HCT116 (cell line): Measurements from ENCODE around the gene SEPTIN2. TPM values are rescaled to one million over a fixed set of nuclear protein-coding genes. Genes with fewer than 3 reads are reported as not detected.

Source experiments
- ATAC-seq: fragments of 200-7000 bp; cut with Tn5 transposase; 2 replicates; pipeline ENCODE4 v1.9.1; 2020; ENCODE audit warnings: mild to moderate bottlenecking, moderate library complexity
- BruUV-seq: library from RNA; stranded (reverse); fragments of 400-500 nt; replicated peaks from 2 replicates; lab custom pipeline; 2021; lab: Mats Ljungman, UMichigan
- CTCF ChIA-PET: fragments of 300-600 bp; sonication (Branson Sonifier 250); formaldehyde crosslinking; loops from one replicate; lab custom pipeline; 2021; ENCODE audit warnings: antibody characterized with exemption; lab: Charles Lee
- POLR2A ChIA-PET: fragments of 300-600, 350-600 bp; sonication (Branson Sonifier 250); formaldehyde crosslinking; loops from one replicate; lab custom pipeline; 2021; ENCODE audit warnings: antibody characterized with exemption; lab: Charles Lee
- RAD21 ChIA-PET, 2 experiments: fragments of 300-600 bp; sonication (Branson Sonifier 250); formaldehyde crosslinking; loops; one replicate each; lab custom pipeline; 2023; ENCODE audit warnings: low total read pairs in 2 of 2; ENCODE audit not compliant: uncharacterized antibody in 2 of 2, unreplicated experiment in 2 of 2, low non-redundant PET in 1 of 2; lab: Charles Lee
- DNase-seq: peaks from one replicate; pipeline ENCODE4 v3.0.0-alpha.2; 2010; ENCODE audit warnings: low read depth, low spot score
- H2AFZ ChIP-seq: fragments of 200-600 bp; shearing (Covaris generic), sonication (generic); 2 replicates; pipeline ENCODE4 v1.6.1; 2017; ENCODE audit warnings: low read depth, mixed run types, mixed read lengths, antibody characterized with exemption, low read length; ENCODE audit not compliant: poor library complexity, severe bottlenecking
- H3K27ac ChIP-seq: 2 replicates; pipeline ENCODE4 v1.5.1; 2012; ENCODE audit warnings: low read depth, low read length
- H3K27me3 ChIP-seq: fragments of 200-600 bp; sonication (generic); 2 replicates; pipeline ENCODE4 v1.6.1; 2016; ENCODE audit warnings: mixed run types, low read length, mixed read lengths; ENCODE audit not compliant: insufficient read depth
- H3K36me3 ChIP-seq, 2 experiments: fragments of 200-500 bp in 1 of 2; fragments of 200-600 bp in 1 of 2; sonication (Bioruptor generic) in 1 of 2; sonication (generic) in 1 of 2; 2 replicates each; pipeline versions ENCODE4 v1.5.1 to v1.6.1; 2014 to 2016; ENCODE audit warnings: low read length in 2 of 2, inconsistent platforms in 1 of 2, mixed read lengths in 1 of 2, mixed run types in 1 of 2; ENCODE audit not compliant: insufficient read depth in 2 of 2, control insufficient read depth in 1 of 2
- H3K4me1 ChIP-seq, 2 experiments: fragments of 200-600 bp in 1 of 2; sonication (generic) in 1 of 2; 2 replicates each; pipeline versions ENCODE4 v1.5.1 to v1.6.1; 2012 to 2017; ENCODE audit warnings: low read length in 2 of 2, inconsistent platforms in 1 of 2, mild to moderate bottlenecking in 1 of 2, mixed read lengths in 1 of 2, mixed run types in 1 of 2, moderate library complexity in 1 of 2; ENCODE audit not compliant: insufficient read depth in 2 of 2, control insufficient read depth in 1 of 2
- H3K4me2 ChIP-seq: fragments of 200-600 bp; sonication (generic); 2 replicates; pipeline ENCODE4 v1.6.1; 2017; ENCODE audit warnings: mixed run types, low read length, mixed read lengths
- H3K4me3 ChIP-seq, 2 experiments: fragments of 200-600 bp in 1 of 2; sonication (generic) in 1 of 2; replicated peaks in 1 of 2; 2 replicates each; pipeline ENCODE4 v1.5.1; 2011 to 2016; ENCODE audit warnings: low read length in 2 of 2, control low read depth in 1 of 2, low read depth in 1 of 2, mild to moderate bottlenecking in 1 of 2, mixed read lengths in 1 of 2, mixed run types in 1 of 2
- H3K79me2 ChIP-seq: fragments of 200-600 bp; sonication (generic); 2 replicates; pipeline ENCODE4 v1.6.1; 2017; ENCODE audit warnings: mild to moderate bottlenecking, mixed run types, low read length, moderate library complexity, mixed read lengths; ENCODE audit not compliant: insufficient read depth
- H3K9ac ChIP-seq: fragments of 200-600 bp; sonication (generic); 2 replicates; pipeline ENCODE4 v1.6.1; 2016; ENCODE audit warnings: low read length, mixed read lengths
- H3K9me2 ChIP-seq: fragments of 200-600 bp; sonication (generic), shearing (Covaris generic); 2 replicates; pipeline ENCODE4 v1.6.1; 2017; ENCODE audit warnings: mixed run types, mild to moderate bottlenecking, moderate library complexity; ENCODE audit not compliant: insufficient read depth
- H3K9me3 ChIP-seq, 2 experiments: fragments of 200-500 bp in 1 of 2; fragments of 200-600 bp in 1 of 2; sonication (Bioruptor generic) in 1 of 2; sonication (generic) in 1 of 2; 2 replicates each; pipeline ENCODE4 v1.6.1; 2014 to 2017; ENCODE audit warnings: low read length in 2 of 2, mixed read lengths in 2 of 2, inconsistent platforms in 1 of 2, low read depth in 1 of 2, mild to moderate bottlenecking in 1 of 2, mixed run types in 1 of 2, moderate library complexity in 1 of 2; ENCODE audit not compliant: control insufficient read depth in 1 of 2, insufficient read depth in 1 of 2
- H4K20me1 ChIP-seq: fragments of 200-600 bp; sonication (generic), shearing (Covaris generic); 2 replicates; pipeline ENCODE4 v1.6.1; 2017; ENCODE audit warnings: mixed run types, mild to moderate bottlenecking, moderate library complexity; ENCODE audit not compliant: insufficient read depth
- CBX3 ChIP-seq: IDR thresholded peaks from 2 replicates; pipeline ENCODE4 v1.6.1; 2012; ENCODE audit warnings: low read depth
- CEBPB ChIP-seq: IDR thresholded peaks from 2 replicates; pipeline ENCODE4 v1.6.1; 2012; ENCODE audit warnings: low read depth
- CTCF ChIP-seq, 3 experiments: fragments of 200-600 bp in 1 of 3; sonication (generic) in 1 of 3; IDR thresholded peaks in 2 of 3; conservative IDR thresholded peaks in 1 of 3; 2 replicates each; pipeline ENCODE4 v1.5.1; 2012 to 2017; ENCODE audit warnings: low read depth in 2 of 3, low read length in 2 of 3, antibody characterized with exemption in 1 of 3, borderline replicate concordance in 1 of 3, control low read depth in 1 of 3, mild to moderate bottlenecking in 1 of 3, mixed read lengths in 1 of 3, mixed run types in 1 of 3, moderate library complexity in 1 of 3; ENCODE audit not compliant: insufficient read depth in 1 of 3
- FOSL1 ChIP-seq: IDR thresholded peaks from 2 replicates; pipeline ENCODE4 v1.6.1; 2012; ENCODE audit warnings: low read depth
- JUND ChIP-seq: IDR thresholded peaks from 2 replicates; pipeline ENCODE4 v1.6.1; 2012
- MAX ChIP-seq: IDR thresholded peaks from 2 replicates; pipeline ENCODE4 v1.6.1; 2012
- POLR2AphosphoS5 ChIP-seq: IDR thresholded peaks from 2 replicates; pipeline ENCODE4 v1.6.1; 2011; ENCODE audit warnings: mild to moderate bottlenecking, low read depth, low read length, moderate library complexity
- RAD21 ChIP-seq: IDR thresholded peaks from 2 replicates; pipeline ENCODE4 v1.6.1; 2012; ENCODE audit warnings: low read depth, mild to moderate bottlenecking
- SP1 ChIP-seq: IDR thresholded peaks from 2 replicates; pipeline ENCODE4 v1.6.1; 2012; ENCODE audit warnings: low read depth
- TCF7L2 ChIP-seq: IDR thresholded peaks from 2 replicates; pipeline ENCODE4 v1.7.0; 2011; ENCODE audit warnings: borderline replicate concordance, inconsistent platforms; ENCODE audit not compliant: insufficient read depth, insufficient read length; ENCODE audit errors: extremely low read depth
- YY1 ChIP-seq: IDR thresholded peaks from 2 replicates; pipeline ENCODE4 v1.6.1; 2011; ENCODE audit warnings: low read length, low read depth, moderate library complexity, mild to moderate bottlenecking; ENCODE audit not compliant: insufficient replicate concordance; ENCODE audit errors: extremely low read depth
- ZBTB33 ChIP-seq: IDR thresholded peaks from 2 replicates; pipeline ENCODE4 v1.6.1; 2011; ENCODE audit warnings: mild to moderate bottlenecking, low read length, moderate library complexity; ENCODE audit not compliant: insufficient replicate concordance; ENCODE audit errors: extremely low read depth
- ZFX ChIP-seq: fragments of 450-650 bp; IDR thresholded peaks from 2 replicates; pipeline ENCODE4 v1.6.1; 2017
- intact Hi-C: fragments of 100-400 bp; cut with micrococcal nuclease; formaldehyde crosslinking; loops from 2 replicates; pipeline ENCODE4 v1.10.0; 2022
- total RNA-seq: library from RNA; stranded (reverse); gene quantifications from one replicate; pipeline ENCODE4 v1.2.1, GENCODE V29; 2021; ENCODE audit not compliant: unreplicated experiment

Gene SEPTIN2
- total RNA-seq, 1 experiment from 2014 or later: 317 TPM

GRCh38 chr2:241324775-241325174 lies 9.1 kb downstream of the SEPTIN2 start:
- Histone ChIP-seq H4K20me1 (peaks cover 34% of the 10 kb centered on the region), H3K9me2 (no peaks in the 10 kb centered on the region), H3K4me2 (no peak overlapping the region), H3K9ac (no peak overlapping the region), H3K27me3 (no peaks in the 10 kb centered on the region), H3K36me3 (peaks cover 8 to 52% of the 10 kb centered on the region in 2 experiments), H3K27ac (no peak overlapping the region), H3K9me3 (no peaks in the 10 kb centered on the region), H3K79me2 (peaks cover 98% of the 10 kb centered on the region), H3K4me1 (0 out of 4 replicates have a peak, but pooled peaks cover 0 to 3% of the 10 kb centered on the region in 2 experiments), H3K4me3 (no peak overlapping the region), H2AFZ (no peak overlapping the region)
- DNase-seq (no peak), ATAC-seq (no peak)
- intact Hi-C loops: no loop called here
- no peak for TF ChIP-seq MAX
- no peak for TF ChIP-seq CEBPB
- no peak for TF ChIP-seq CTCF (IDR thresholded peaks at IDR 0.05 in 2 of 3, conservative IDR thresholded peaks at IDR 0.05 in 1 of 3; ENCODE audit: borderline replicate concordance in 1 of 3, insufficient read depth in 1 of 3, low read depth in 2 of 3, low read length in 2 of 3)
- TF ChIP-seq ZFX: no peak
- TF ChIP-seq POLR2AphosphoS5: no peak
- POLR2A ChIA-PET: no interaction called here
- no TSS peak for BruUV-seq
- RAD21 ChIA-PET: no interaction called here
- CTCF ChIA-PET: no interaction called here

- Histone ChIP-seq H3K79me2 (peaks cover 98% of the 10 kb centered on the region), H2AFZ (no peak overlapping the region), H3K4me3 (no peak overlapping the region), H3K4me2 (no peak overlapping the region), H3K9me3 (no peaks in the 10 kb centered on the region), H3K9me2 (no peaks in the 10 kb centered on the region), H3K9ac (no peak overlapping the region), H3K4me1 (0 out of 4 replicates have a peak, but pooled peaks cover 0 to 3% of the 10 kb centered on the region in 2 experiments), H3K27ac (no peak overlapping the region), H3K27me3 (no peaks in the 10 kb centered on the region), H4K20me1 (peaks cover 29% of the 10 kb centered on the region), H3K36me3 (peaks cover 6 to 52% of the 10 kb centered on the region in 2 experiments)
- TF ChIP-seq POLR2AphosphoS5: no peak
- TF ChIP-seq ZBTB33: no peak
- TF ChIP-seq CBX3: no peak
- no peak for TF ChIP-seq RAD21
- TF ChIP-seq TCF7L2: no peak
- no peak for TF ChIP-seq SP1
- TF ChIP-seq YY1: no peak
- no peak for TF ChIP-seq CTCF (IDR thresholded peaks at IDR 0.05 in 2 of 3, conservative IDR thresholded peaks at IDR 0.05 in 1 of 3; ENCODE audit: borderline replicate concordance in 1 of 3, insufficient read depth in 1 of 3, low read depth in 2 of 3, low read length in 2 of 3)
- TF ChIP-seq FOSL1: no peak
- TF ChIP-seq JUND: no peak
- DNase-seq (no peak), ATAC-seq (no peak)
- ChIA-PET POLR2A (no interaction called here), CTCF (no interaction called here), RAD21 (no interaction called here)
- BruUV-seq: no TSS peak
- intact Hi-C loops: no loop called here
Measured at GRCh38 chr2:241325257-241325656, 9.5 kb downstream of the SEPTIN2 start.
